ENCODE measurements around the gene PCCB. TPM values are rescaled to one million over a fixed set of nuclear protein-coding genes. Genes with fewer than 3 reads are reported as not detected.

The PCCB gene
- total RNA-seq, 1 experiment from 2014 or later = 63.4 TPM

DNA sequence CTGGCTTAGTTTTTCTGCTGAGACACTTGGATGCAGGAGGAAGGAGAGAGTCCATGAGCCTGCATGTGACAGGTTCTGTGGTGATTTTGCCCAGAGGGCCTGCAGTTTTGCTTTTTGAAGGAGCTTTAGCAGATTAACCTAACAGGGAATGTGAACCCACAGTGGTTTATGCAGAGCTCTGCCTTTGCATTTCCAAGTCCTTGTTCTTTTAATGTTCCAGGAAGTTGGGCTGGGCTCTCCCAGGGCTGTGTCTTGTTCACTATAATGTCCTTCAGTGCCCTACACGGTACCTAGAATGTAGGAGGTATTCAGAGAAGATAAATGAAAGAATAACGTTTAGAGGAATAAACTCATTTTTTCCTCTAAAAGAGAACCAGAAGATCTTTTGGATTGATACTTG, 50.3 kb downstream of the PCCB start:
- Histone ChIP-seq H3K27ac (ENCODE audit: low read length) (no peak overlapping the region), H3K36me3 (ENCODE audit: control insufficient read depth, insufficient read depth, low read length) (no peaks in the 10 kb centered on the region; the same call in 1 of the 2 replicates), H3K27me3 (ENCODE audit: control insufficient read depth, insufficient read depth, low read length) (no peaks in the 10 kb centered on the region), H3K4me3 (ENCODE audit: low read depth in 2 of 2, low read length in 2 of 2) (no peak overlapping the region), H3K9me3 (ENCODE audit: control insufficient read depth, insufficient read depth, low read depth, low read length) (no peaks in the 10 kb centered on the region), H3K4me1 (ENCODE audit: control insufficient read depth, insufficient read depth, low read length) (no peaks in the 10 kb centered on the region)
- POLR2A ChIA-PET = no interaction called here
- ATAC-seq (no peak), DNase-seq (ENCODE audit: low read depth, low spot score) (no peak)
- in situ Hi-C loops (cut with HindIII; ENCODE audit: low pct_unique_long_range_greater_than_20kb, low sequenced_read_pairs) = no loop called here
- TF ChIP-seq, protein P1, sequence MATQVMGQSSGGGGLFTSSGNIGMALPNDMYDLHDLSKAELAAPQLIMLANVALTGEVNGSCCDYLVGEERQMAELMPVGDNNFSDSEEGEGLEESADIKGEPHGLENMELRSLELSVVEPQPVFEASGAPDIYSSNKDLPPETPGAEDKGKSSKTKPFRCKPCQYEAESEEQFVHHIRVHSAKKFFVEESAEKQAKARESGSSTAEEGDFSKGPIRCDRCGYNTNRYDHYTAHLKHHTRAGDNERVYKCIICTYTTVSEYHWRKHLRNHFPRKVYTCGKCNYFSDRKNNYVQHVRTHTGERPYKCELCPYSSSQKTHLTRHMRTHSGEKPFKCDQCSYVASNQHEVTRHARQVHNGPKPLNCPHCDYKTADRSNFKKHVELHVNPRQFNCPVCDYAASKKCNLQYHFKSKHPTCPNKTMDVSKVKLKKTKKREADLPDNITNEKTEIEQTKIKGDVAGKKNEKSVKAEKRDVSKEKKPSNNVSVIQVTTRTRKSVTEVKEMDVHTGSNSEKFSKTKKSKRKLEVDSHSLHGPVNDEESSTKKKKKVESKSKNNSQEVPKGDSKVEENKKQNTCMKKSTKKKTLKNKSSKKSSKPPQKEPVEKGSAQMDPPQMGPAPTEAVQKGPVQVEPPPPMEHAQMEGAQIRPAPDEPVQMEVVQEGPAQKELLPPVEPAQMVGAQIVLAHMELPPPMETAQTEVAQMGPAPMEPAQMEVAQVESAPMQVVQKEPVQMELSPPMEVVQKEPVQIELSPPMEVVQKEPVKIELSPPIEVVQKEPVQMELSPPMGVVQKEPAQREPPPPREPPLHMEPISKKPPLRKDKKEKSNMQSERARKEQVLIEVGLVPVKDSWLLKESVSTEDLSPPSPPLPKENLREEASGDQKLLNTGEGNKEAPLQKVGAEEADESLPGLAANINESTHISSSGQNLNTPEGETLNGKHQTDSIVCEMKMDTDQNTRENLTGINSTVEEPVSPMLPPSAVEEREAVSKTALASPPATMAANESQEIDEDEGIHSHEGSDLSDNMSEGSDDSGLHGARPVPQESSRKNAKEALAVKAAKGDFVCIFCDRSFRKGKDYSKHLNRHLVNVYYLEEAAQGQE (IDR thresholded peaks at IDR 0.05; ENCODE audit: insufficient read depth in 1 of 2, low read depth in 2 of 2, low read length in 1 of 2) = no peak
- TF ChIP-seq SIN3A (IDR thresholded peaks at IDR 0.05; ENCODE audit: borderline replicate concordance, insufficient read depth, low read depth, low read length) (no peak), TCF7L2 (IDR thresholded peaks at IDR 0.05; ENCODE audit: low read depth, low read length) (no peak), POLR2AphosphoS5 (IDR thresholded peaks at IDR 0.05; ENCODE audit: low read depth, low read length) (no peak)
- TF ChIP-seq, protein P2, sequence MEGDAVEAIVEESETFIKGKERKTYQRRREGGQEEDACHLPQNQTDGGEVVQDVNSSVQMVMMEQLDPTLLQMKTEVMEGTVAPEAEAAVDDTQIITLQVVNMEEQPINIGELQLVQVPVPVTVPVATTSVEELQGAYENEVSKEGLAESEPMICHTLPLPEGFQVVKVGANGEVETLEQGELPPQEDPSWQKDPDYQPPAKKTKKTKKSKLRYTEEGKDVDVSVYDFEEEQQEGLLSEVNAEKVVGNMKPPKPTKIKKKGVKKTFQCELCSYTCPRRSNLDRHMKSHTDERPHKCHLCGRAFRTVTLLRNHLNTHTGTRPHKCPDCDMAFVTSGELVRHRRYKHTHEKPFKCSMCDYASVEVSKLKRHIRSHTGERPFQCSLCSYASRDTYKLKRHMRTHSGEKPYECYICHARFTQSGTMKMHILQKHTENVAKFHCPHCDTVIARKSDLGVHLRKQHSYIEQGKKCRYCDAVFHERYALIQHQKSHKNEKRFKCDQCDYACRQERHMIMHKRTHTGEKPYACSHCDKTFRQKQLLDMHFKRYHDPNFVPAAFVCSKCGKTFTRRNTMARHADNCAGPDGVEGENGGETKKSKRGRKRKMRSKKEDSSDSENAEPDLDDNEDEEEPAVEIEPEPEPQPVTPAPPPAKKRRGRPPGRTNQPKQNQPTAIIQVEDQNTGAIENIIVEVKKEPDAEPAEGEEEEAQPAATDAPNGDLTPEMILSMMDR (IDR thresholded peaks at IDR 0.05) = no peak
- no TSS peak for BruUV-seq (replicated peaks)
- intact Hi-C loops (cut with micrococcal nuclease; ENCODE audit: unreplicated experiment) = no loop called here
- CTCF ChIA-PET = no interaction called here

DNA sequence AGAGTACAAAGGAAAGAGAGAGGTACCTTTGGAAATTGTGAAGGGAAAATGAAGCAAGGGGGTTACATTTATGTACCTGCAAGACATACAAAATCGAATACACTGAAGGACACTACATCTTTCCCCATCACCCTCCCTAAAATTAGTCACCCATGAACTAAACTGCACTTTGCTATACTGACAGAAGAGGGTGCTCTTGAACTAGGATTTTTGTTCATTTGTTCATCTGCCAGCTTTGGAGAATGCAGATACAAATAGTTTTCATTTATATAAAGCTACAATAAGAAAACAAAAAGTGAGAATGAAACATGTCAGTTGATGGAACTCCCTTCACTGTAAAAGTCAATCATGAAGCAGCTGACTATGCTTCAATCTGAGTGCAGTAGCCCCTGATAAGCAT, 55.7 kb downstream of the PCCB start:
- BruUV-seq (replicated peaks) = no TSS peak
- ChIA-PET POLR2A (interaction anchor here (0.7 kb wide), 1 partner anchor 9 kb away, joined by 10 read pairs; no protein-coding TSS in a partner anchor), CTCF (interaction anchor here (0.6 to 1.7 kb wide), 5 partner anchors 11 to 462 kb away, joined by 3 to 12 read pairs (median 5); partner anchors contain the start of gene STAG1)
- Histone ChIP-seq H3K27me3 (ENCODE audit: control insufficient read depth, insufficient read depth, low read length) (no peaks in the 10 kb centered on the region), H3K4me1 (ENCODE audit: control insufficient read depth, insufficient read depth, low read length) (no peaks in the 10 kb centered on the region), H3K4me3 (ENCODE audit: low read depth in 2 of 2, low read length in 2 of 2) (no peak overlapping the region), H3K9me3 (ENCODE audit: control insufficient read depth, insufficient read depth, low read depth, low read length) (no peaks in the 10 kb centered on the region), H3K36me3 (ENCODE audit: control insufficient read depth, insufficient read depth, low read length) (no peaks in the 10 kb centered on the region), H3K27ac (ENCODE audit: low read length) (no peak overlapping the region)
- no peak for TF ChIP-seq POLR2AphosphoS5 (IDR thresholded peaks at IDR 0.05; ENCODE audit: low read depth, low read length)
- no peak for TF ChIP-seq TCF7L2 (IDR thresholded peaks at IDR 0.05; ENCODE audit: low read depth, low read length)
- TF ChIP-seq, protein P1 (IDR thresholded peaks at IDR 0.05; ENCODE audit: insufficient read depth in 1 of 2, low read depth in 2 of 2, low read length in 1 of 2) = no peak
- TF ChIP-seq, protein P2 (IDR thresholded peaks at IDR 0.05) = no peak; the same call in 1 of the 2 replicates
- TF ChIP-seq SIN3A (IDR thresholded peaks at IDR 0.05; ENCODE audit: borderline replicate concordance, insufficient read depth, low read depth, low read length) = no peak
- intact Hi-C loops (cut with micrococcal nuclease; ENCODE audit: unreplicated experiment) = no loop called here
- in situ Hi-C loops (cut with HindIII; ENCODE audit: low pct_unique_long_range_greater_than_20kb, low sequenced_read_pairs) = no loop called here
- ATAC-seq = no peak; the same call in 1 of the 2 replicates
- DNase-seq (ENCODE audit: low read depth, low spot score) = peak; percentile 15
